DOHH2 (cell line): Measurements from ENCODE around the gene TMEM244.

Experiments used
- H3F3A ChIP-seq: fragments of 200-600 bp; sonication (generic), shearing (Covaris generic); 2 replicates; pipeline ENCODE4 v1.6.0; 2016; ENCODE audit warnings: antibody characterized with exemption, mild to moderate bottlenecking; ENCODE audit not compliant: control insufficient read depth, insufficient read depth
- H3K27ac ChIP-seq: fragments of 200-600 bp; sonication (generic); 2 replicates; pipeline ENCODE4 v1.5.1; 2014; ENCODE audit warnings: low read depth, mild to moderate bottlenecking, low read length, moderate library complexity
- H3K27me3 ChIP-seq: fragments of 200-600 bp; sonication (generic); 2 replicates; pipeline ENCODE4 v1.6.1; 2014; ENCODE audit warnings: mild to moderate bottlenecking, low read length, mixed read lengths; ENCODE audit not compliant: control insufficient read depth
- H3K36me3 ChIP-seq: fragments of 200-600 bp; sonication (generic); 2 replicates; pipeline ENCODE4 v1.6.1; 2014; ENCODE audit warnings: mild to moderate bottlenecking, low read length, moderate library complexity, mixed read lengths; ENCODE audit not compliant: control insufficient read depth
- H3K4me1 ChIP-seq: fragments of 200-600 bp; sonication (generic); 2 replicates; pipeline ENCODE4 v1.6.1; 2014; ENCODE audit warnings: mild to moderate bottlenecking, low read length, mixed read lengths; ENCODE audit not compliant: control insufficient read depth
- H3K4me2 ChIP-seq: fragments of 200-600 bp; sonication (generic); 2 replicates; pipeline ENCODE4 v1.6.0; 2014; ENCODE audit warnings: mild to moderate bottlenecking, low read length, moderate library complexity
- H3K4me3 ChIP-seq: fragments of 200-600 bp; sonication (generic); 2 replicates; pipeline ENCODE4 v1.5.1; 2014; ENCODE audit warnings: mild to moderate bottlenecking, low read length, mixed read lengths
- H3K79me2 ChIP-seq: fragments of 200-600 bp; sonication (generic); 2 replicates; pipeline ENCODE4 v1.6.1; 2014; ENCODE audit warnings: mild to moderate bottlenecking, low read length, mixed read lengths; ENCODE audit not compliant: control insufficient read depth
- H3K9me2 ChIP-seq: fragments of 200-600 bp; sonication (generic); replicated peaks from 2 replicates; pipeline ENCODE4 v1.6.1; 2014; ENCODE audit warnings: mild to moderate bottlenecking, low read length, mixed read lengths; ENCODE audit not compliant: control insufficient read depth
- H3K9me3 ChIP-seq: fragments of 200-600 bp; sonication (generic); 2 replicates; pipeline ENCODE4 v1.6.1; 2014; ENCODE audit warnings: antibody characterized with exemption, low read length, mixed read lengths; ENCODE audit not compliant: control insufficient read depth, insufficient read depth
- H4K20me1 ChIP-seq: fragments of 200-600 bp; sonication (generic); 2 replicates; pipeline ENCODE4 v1.6.0; 2014; ENCODE audit warnings: low read depth, mild to moderate bottlenecking, antibody characterized with exemption, low read length, moderate library complexity; ENCODE audit not compliant: control insufficient read depth, insufficient read depth
- EZH2phosphoT487 ChIP-seq: fragments of 200-600 bp; sonication (generic); IDR thresholded peaks from 2 replicates; pipeline ENCODE4 v1.6.1; 2017; ENCODE audit warnings: borderline replicate concordance, mild to moderate bottlenecking, antibody characterized with exemption, low read length, moderate library complexity, mixed read lengths
- TF ChIP-seq, protein P1 (sequence below): fragments of 200-600 bp; sonication (generic); IDR thresholded peaks from one replicate; pipeline ENCODE4 v1.5.1; 2014; ENCODE audit warnings: antibody characterized with exemption, mild to moderate bottlenecking, low read depth, low read length; ENCODE audit not compliant: poor library complexity, severe bottlenecking

Gene TMEM244

DNA sequence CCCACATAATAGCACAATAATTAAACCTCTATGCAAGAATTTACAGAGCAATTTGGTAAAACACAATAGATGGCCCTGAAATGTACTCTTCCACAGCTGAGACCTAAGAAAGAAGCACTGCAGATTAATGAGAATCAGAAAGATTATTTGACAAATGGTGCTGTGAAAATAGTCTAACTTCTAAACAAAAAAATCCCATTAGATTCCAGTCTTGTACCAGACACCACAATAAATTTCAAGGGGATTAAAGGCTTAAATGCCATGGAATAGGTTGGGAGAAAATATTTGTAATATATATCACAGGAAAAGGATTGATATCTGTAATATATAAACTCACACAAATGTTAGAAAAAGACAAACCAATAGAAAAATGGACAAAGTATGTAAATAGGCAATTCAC is 14.4 kb downstream of the TMEM244 start:
- Histone ChIP-seq H3K9me2 (no peaks in the 10 kb centered on the region), H3F3A (no peaks in the 10 kb centered on the region), H3K79me2 (no peaks in the 10 kb centered on the region), H3K4me3 (no peak overlapping the region), H3K4me1 (no peaks in the 10 kb centered on the region), H3K9me3 (no peaks in the 10 kb centered on the region), H3K27ac (no peak overlapping the region), H3K4me2 (no peak overlapping the region), H3K36me3 (no peaks in the 10 kb centered on the region), H3K27me3 (no peaks in the 10 kb centered on the region), H4K20me1 (no peaks in the 10 kb centered on the region)
- TF ChIP-seq, protein P1, sequence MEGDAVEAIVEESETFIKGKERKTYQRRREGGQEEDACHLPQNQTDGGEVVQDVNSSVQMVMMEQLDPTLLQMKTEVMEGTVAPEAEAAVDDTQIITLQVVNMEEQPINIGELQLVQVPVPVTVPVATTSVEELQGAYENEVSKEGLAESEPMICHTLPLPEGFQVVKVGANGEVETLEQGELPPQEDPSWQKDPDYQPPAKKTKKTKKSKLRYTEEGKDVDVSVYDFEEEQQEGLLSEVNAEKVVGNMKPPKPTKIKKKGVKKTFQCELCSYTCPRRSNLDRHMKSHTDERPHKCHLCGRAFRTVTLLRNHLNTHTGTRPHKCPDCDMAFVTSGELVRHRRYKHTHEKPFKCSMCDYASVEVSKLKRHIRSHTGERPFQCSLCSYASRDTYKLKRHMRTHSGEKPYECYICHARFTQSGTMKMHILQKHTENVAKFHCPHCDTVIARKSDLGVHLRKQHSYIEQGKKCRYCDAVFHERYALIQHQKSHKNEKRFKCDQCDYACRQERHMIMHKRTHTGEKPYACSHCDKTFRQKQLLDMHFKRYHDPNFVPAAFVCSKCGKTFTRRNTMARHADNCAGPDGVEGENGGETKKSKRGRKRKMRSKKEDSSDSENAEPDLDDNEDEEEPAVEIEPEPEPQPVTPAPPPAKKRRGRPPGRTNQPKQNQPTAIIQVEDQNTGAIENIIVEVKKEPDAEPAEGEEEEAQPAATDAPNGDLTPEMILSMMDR, result no peak
- no peak for TF ChIP-seq EZH2phosphoT487

DNA sequence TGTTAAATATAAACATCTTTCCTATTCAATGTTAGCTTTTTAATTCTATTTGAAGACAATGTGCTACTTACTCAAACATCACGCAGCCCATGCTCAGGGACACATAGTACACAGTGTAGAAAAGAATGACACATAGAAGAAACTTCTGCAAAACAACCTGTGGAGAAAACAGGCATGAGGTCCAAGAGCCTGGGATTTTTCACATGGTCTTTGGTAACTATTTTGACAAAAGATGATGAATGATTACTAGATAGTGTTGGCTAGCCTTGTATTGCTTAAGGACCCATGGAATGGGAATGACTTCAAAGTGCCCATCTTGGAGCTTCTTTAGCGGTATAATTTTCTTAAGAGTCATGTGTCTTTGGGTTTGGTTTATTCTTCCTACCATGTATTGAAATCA is 15.4 kb downstream of the TMEM244 start:
- Histone ChIP-seq H3F3A (no peaks in the 10 kb centered on the region), H4K20me1 (no peaks in the 10 kb centered on the region), H3K36me3 (no peaks in the 10 kb centered on the region), H3K27ac (no peak overlapping the region), H3K4me2 (no peak overlapping the region), H3K9me3 (no peaks in the 10 kb centered on the region), H3K4me1 (no peaks in the 10 kb centered on the region), H3K4me3 (no peak overlapping the region), H3K27me3 (no peaks in the 10 kb centered on the region), H3K79me2 (no peaks in the 10 kb centered on the region), H3K9me2 (no peaks in the 10 kb centered on the region)
- no peak for TF ChIP-seq EZH2phosphoT487
- TF ChIP-seq, protein P1, result no peak

DNA sequence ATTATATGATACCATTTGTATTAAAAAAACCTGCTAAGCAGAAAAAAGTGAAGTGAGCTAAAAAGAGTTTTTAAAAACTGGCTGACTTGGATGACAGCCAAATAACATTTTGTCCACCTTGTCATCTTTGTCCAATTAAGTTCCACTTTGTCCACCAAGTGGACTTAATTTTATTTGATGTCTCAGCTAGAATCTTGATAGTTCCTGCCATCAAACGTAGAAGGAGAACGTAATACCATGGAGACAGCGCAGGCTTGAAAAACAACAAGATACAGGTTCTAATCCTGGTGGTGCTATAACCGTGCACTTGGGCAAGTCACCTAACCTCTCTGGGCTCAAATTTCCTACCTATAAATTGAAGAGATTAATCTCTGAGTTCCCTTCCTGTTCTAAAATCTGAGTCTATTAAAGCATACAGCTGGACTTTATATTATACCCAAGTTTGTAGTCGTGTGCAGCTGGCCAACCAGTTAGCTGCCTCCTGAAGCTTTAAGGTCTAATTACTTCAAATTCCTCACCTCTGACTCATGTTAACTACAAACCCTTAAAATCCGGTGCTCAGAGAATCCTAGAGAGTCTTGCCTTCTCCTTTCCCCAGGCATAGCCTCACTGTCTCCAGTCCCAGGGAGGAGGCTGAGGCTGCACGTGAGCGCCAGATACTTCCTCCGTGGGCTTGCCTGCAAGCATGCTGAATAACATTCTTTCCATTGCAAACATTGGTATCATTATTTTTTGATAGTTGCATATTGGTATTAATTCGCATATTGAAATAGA is 16.8 kb downstream of the TMEM244 start:
- Histone ChIP-seq H4K20me1 (no peaks in the 10 kb centered on the region), H3K36me3 (no peaks in the 10 kb centered on the region), H3F3A (no peaks in the 10 kb centered on the region), H3K4me3 (no peak overlapping the region), H3K27ac (no peak overlapping the region), H3K27me3 (no peaks in the 10 kb centered on the region), H3K4me1 (no peaks in the 10 kb centered on the region), H3K9me3 (no peaks in the 10 kb centered on the region), H3K9me2 (no peaks in the 10 kb centered on the region), H3K79me2 (no peaks in the 10 kb centered on the region), H3K4me2 (no peak overlapping the region)
- no peak for TF ChIP-seq EZH2phosphoT487
- TF ChIP-seq, protein P1, result no peak
